CD4-positive, alpha-beta T cell (primary cell): Measurements from ENCODE around the gene ANKFN1. TPM values are rescaled to one million over a fixed set of nuclear protein-coding genes. Genes with fewer than 3 reads are reported as not detected.

Experiments used
- ATAC-seq: fragments of 200-7000 bp; cut with Tn5 transposase; one replicate; pipeline ENCODE4 v1.10.0; 2022; ENCODE audit warnings: mild to moderate bottlenecking; ENCODE audit not compliant: poor library complexity
- CTCF ChIA-PET: fragments of 350-600 bp; sonication (Branson Sonifier 250); formaldehyde crosslinking; loops from one replicate; lab custom pipeline; 2021; ENCODE audit warnings: antibody characterized with exemption, inconsistent platforms; lab: Charles Lee
- POLR2A ChIA-PET: fragments of 350-600 bp; sonication (Branson Sonifier 250); formaldehyde crosslinking; loops from one replicate; lab custom pipeline; 2021; ENCODE audit warnings: antibody characterized with exemption, inconsistent platforms; lab: Charles Lee
- DNase-seq, 14 experiments: peaks; one replicate each; pipeline ENCODE4 v3.0.0-alpha.2; 2013 to 2020; ENCODE audit warnings: mixed read lengths in 2 of 14
- H3K27ac ChIP-seq, 2 donors: one replicate each; pipeline versions ENCODE4 v1.5.1 to v1.7.0; 2013; ENCODE audit warnings: low read length in 2 of 2, low read depth in 1 of 2, mild to moderate bottlenecking in 1 of 2
- H3K27me3 ChIP-seq, 2 experiments: 1 replicate in 1 of 2; 2 replicates in 1 of 2; pipeline versions ENCODE4 v1.6.1 to v1.7.0; 2013; ENCODE audit warnings: low read length in 2 of 2, control low read depth in 1 of 2, mild to moderate bottlenecking in 1 of 2, moderate library complexity in 1 of 2; ENCODE audit not compliant: insufficient read depth in 2 of 2, control insufficient read depth in 1 of 2
- H3K36me3 ChIP-seq: one replicate; pipeline ENCODE4 v1.6.1; 2013; ENCODE audit warnings: low read length, control low read depth; ENCODE audit not compliant: insufficient read depth
- H3K4me1 ChIP-seq: one replicate; pipeline ENCODE4 v1.6.1; 2013; ENCODE audit warnings: low read length, control low read depth; ENCODE audit not compliant: insufficient read depth
- H3K4me3 ChIP-seq: one replicate; pipeline ENCODE4 v1.5.1; 2013; ENCODE audit warnings: mild to moderate bottlenecking, low read length, moderate library complexity
- H3K9me3 ChIP-seq, 2 experiments: 1 replicate in 1 of 2; 2 replicates in 1 of 2; pipeline versions ENCODE4 v1.6.1 to v1.7.0; 2013; ENCODE audit warnings: low read length in 2 of 2, mild to moderate bottlenecking in 2 of 2, control low read depth in 1 of 2, moderate library complexity in 1 of 2; ENCODE audit not compliant: control insufficient read depth in 1 of 2, insufficient read depth in 1 of 2
- H3K27ac Mint-ChIP-seq: one replicate; pipeline ENCODE4 v1.8.0; 2020; ENCODE audit warnings: mixed read lengths
- H3K27me3 Mint-ChIP-seq: one replicate; pipeline ENCODE4 v1.8.0; 2021; ENCODE audit warnings: mixed read lengths
- H3K36me3 Mint-ChIP-seq: one replicate; pipeline ENCODE4 v1.8.0; 2021; ENCODE audit warnings: low read depth, mixed read lengths
- H3K4me1 Mint-ChIP-seq: one replicate; pipeline ENCODE4 v1.8.0; 2021; ENCODE audit warnings: low read depth, mixed read lengths
- H3K4me3 Mint-ChIP-seq: one replicate; pipeline ENCODE4 v1.8.0; 2020; ENCODE audit warnings: mild to moderate bottlenecking, mixed read lengths
- H3K9me3 Mint-ChIP-seq: one replicate; pipeline ENCODE4 v1.8.0; 2020; ENCODE audit warnings: mixed read lengths
- CTCF ChIP-seq: fragments of 200-600 bp; IDR thresholded peaks from one replicate; pipeline ENCODE4 v1.8.0; 2022; ENCODE audit warnings: antibody characterized with exemption, mild to moderate bottlenecking
- intact Hi-C, 2 experiments: fragments of 100-400 bp; cut with DNase I in 1 of 2; cut with micrococcal nuclease in 1 of 2; formaldehyde crosslinking; loops; one replicate each; pipeline versions ENCODE4 v1.15.1 to v1.9.0; 2023 to 2025; cut with DNase I, micrococcal nuclease
- total RNA-seq, 174 experiments: library from RNA in 2 of 174; stranded (reverse) in 2 of 174; gene quantifications; one replicate each; pipeline ENCODE4 v1.2.3 and lab custom pipeline; 2021 to 2026

ANKFN1 gene
- total RNA-seq, 2 experiments from 2014 or later: not detected

- no peaks in the 10 kb centered on the region for H3K4me1 ChIP-seq
- no peak overlapping the region for H3K4me3 Mint-ChIP-seq
- ChIA-PET CTCF (no interaction called here), POLR2A (no interaction called here)
- DNase-seq (no peak), ATAC-seq (no peak)
- H3K4me1 Mint-ChIP-seq: no peaks in the 10 kb centered on the region
- peaks cover 3% of the 10 kb centered on the region in 2 experiments for H3K27me3 ChIP-seq
- intact Hi-C loops: loop anchor here in 1 of 2 experiments (10.0 kb wide), 1 partner anchor 55 kb away; no protein-coding TSS in a partner anchor
- no peaks in the 10 kb centered on the region for H3K36me3 ChIP-seq
- H3K9me3 ChIP-seq: peaks cover 0 to 4% of the 10 kb centered on the region in 2 experiments
- no peaks in the 10 kb centered on the region for H3K36me3 Mint-ChIP-seq
- TF ChIP-seq CTCF: no peak
- no peaks in the 10 kb centered on the region for H3K27me3 Mint-ChIP-seq
- H3K4me3 ChIP-seq: no peak overlapping the region
- H3K27ac ChIP-seq: no peak overlapping the region
- no peaks in the 10 kb centered on the region for H3K9me3 Mint-ChIP-seq
- no peak overlapping the region for H3K27ac Mint-ChIP-seq
These were observed 3.8 kb upstream of the ANKFN1 start for GRCh38 chr17:56149266-56150036.

GRCh38 chr17:56150649-56151048 is 2.6 kb upstream of the ANKFN1 start:
- H3K36me3 Mint-ChIP-seq: no peaks in the 10 kb centered on the region
- ATAC-seq (no peak), DNase-seq (no peak)
- TF ChIP-seq CTCF: no peak
- H3K9me3 Mint-ChIP-seq: no peaks in the 10 kb centered on the region
- ChIA-PET CTCF (no interaction called here), POLR2A (no interaction called here)
- no peak overlapping the region for H3K27ac Mint-ChIP-seq
- H3K4me3 Mint-ChIP-seq: no peak overlapping the region
- Histone ChIP-seq H3K27me3 (peaks cover 3% of the 10 kb centered on the region in 2 experiments), H3K27ac (no peak overlapping the region), H3K36me3 (no peaks in the 10 kb centered on the region), H3K9me3 (peaks cover 0 to 4% of the 10 kb centered on the region in 2 experiments), H3K4me1 (no peaks in the 10 kb centered on the region), H3K4me3 (no peak overlapping the region)
- no peaks in the 10 kb centered on the region for H3K4me1 Mint-ChIP-seq
- no peaks in the 10 kb centered on the region for H3K27me3 Mint-ChIP-seq
- intact Hi-C loops: no loop called here

- no peaks in the 10 kb centered on the region for H3K27me3 Mint-ChIP-seq
These were observed 4.6 kb downstream of the ANKFN1 start for GRCh38 chr17:56157845-56158244.

More at GRCh38 chr17:56157845-56158244, 4.6 kb downstream of the ANKFN1 start:
- no peaks in the 10 kb centered on the region for H3K4me1 ChIP-seq
- H3K27ac ChIP-seq: no peak overlapping the region
- H3K36me3 Mint-ChIP-seq: no peaks in the 10 kb centered on the region
- ChIA-PET POLR2A (no interaction called here), CTCF (no interaction called here)
- H3K27me3 ChIP-seq: peaks cover 7 to 9% of the 10 kb centered on the region in 2 experiments
- DNase-seq: no peak
- no peak overlapping the region for H3K4me3 Mint-ChIP-seq
- no peak for TF ChIP-seq CTCF
- H3K4me3 ChIP-seq: no peak overlapping the region
- intact Hi-C loops: no loop called here
- no peaks in the 10 kb centered on the region for H3K9me3 Mint-ChIP-seq
- no peaks in the 10 kb centered on the region for H3K36me3 ChIP-seq
- ATAC-seq: no peak
- H3K9me3 ChIP-seq: no peaks in the 10 kb centered on the region
- no peak overlapping the region for H3K27ac Mint-ChIP-seq
- no peaks in the 10 kb centered on the region for H3K4me1 Mint-ChIP-seq
